ENCODE measurements around the gene HSPA13.

The HSPA13 gene

GRCh38 chr21:14382835-14383595 lies at the start of gene HSPA13:
HSPA13 (minus strand) TSS chr21:14383146; CDS start chr21:14383119, 27 bp downstream.
- H3K36me3 ChIP-seq (ENCODE audit: insufficient read depth, low read length), result peaks cover 10% of the 10 kb centered on the region
- H3K4me1 ChIP-seq (ENCODE audit: insufficient read depth, low read length), result peaks cover 27% of the 10 kb centered on the region
- H3K4me3 ChIP-seq (ENCODE audit: low read length), result peak within 1 kb of the TSS; percentile 95
- H3K9me3 ChIP-seq (ENCODE audit: low read length), result no peaks in the 10 kb centered on the region
- H3K27me3 ChIP-seq (ENCODE audit: insufficient read depth, low read length), result no peaks in the 10 kb centered on the region
- H2AFZ ChIP-seq (ENCODE audit: low read depth, low read length), result peak within 1 kb of the TSS; percentile 75

GRCh38 chr21:14418920-14419319 lies 36.0 kb upstream of the HSPA13 start:
- no peak overlapping the region for H2AFZ ChIP-seq (ENCODE audit: low read depth, low read length)
- no peaks in the 10 kb centered on the region for H3K4me1 ChIP-seq (ENCODE audit: insufficient read depth, low read length)
- no peak overlapping the region for H3K4me3 ChIP-seq (ENCODE audit: low read length)
- H3K36me3 ChIP-seq (ENCODE audit: insufficient read depth, low read length), result no peaks in the 10 kb centered on the region
- peaks cover 2% of the 10 kb centered on the region for H3K9me3 ChIP-seq (ENCODE audit: low read length)
- no peaks in the 10 kb centered on the region for H3K27me3 ChIP-seq (ENCODE audit: insufficient read depth, low read length)

DNA sequence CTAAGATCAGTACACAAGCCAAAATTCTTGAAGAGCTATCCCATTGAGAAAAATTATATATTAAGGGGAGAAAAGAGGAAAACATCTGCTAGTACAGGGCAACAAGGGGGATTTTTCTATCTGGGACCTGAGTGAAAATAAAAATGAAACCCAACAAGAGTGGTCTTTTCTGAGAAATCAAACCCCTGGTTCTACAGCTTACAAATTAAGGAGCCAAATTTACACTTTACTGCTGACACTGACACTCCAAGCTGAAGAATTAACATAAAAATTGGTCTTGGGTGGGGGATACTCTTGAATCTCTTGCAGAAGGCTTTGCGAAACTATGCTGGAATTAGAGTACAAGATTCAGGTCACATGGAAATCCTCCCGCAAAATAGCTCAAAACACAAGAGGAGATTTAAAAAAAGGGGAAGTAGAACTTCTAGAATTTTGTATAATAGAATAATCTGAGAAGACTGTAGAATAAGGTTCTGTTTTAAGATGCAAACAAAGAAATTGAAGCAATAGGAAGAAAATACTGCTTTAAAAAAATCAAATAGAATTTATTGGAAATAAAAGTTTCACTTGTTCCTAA lies 32.1 kb upstream of the HSPA13 start:
- Histone ChIP-seq H2AFZ (ENCODE audit: low read depth, low read length) (no peak overlapping the region), H3K4me3 (ENCODE audit: low read length) (no peak overlapping the region), H3K4me1 (ENCODE audit: insufficient read depth, low read length) (no peaks in the 10 kb centered on the region), H3K36me3 (ENCODE audit: insufficient read depth, low read length) (no peaks in the 10 kb centered on the region), H3K27me3 (ENCODE audit: insufficient read depth, low read length) (no peaks in the 10 kb centered on the region), H3K9me3 (ENCODE audit: low read length) (peaks cover 2% of the 10 kb centered on the region)

- Histone ChIP-seq H3K36me3 (ENCODE audit: insufficient read depth, low read length) (no peaks in the 10 kb centered on the region), H2AFZ (ENCODE audit: low read depth, low read length) (no peak overlapping the region), H3K27me3 (ENCODE audit: insufficient read depth, low read length) (peaks cover 3% of the 10 kb centered on the region), H3K4me1 (ENCODE audit: insufficient read depth, low read length) (no peaks in the 10 kb centered on the region), H3K4me3 (ENCODE audit: low read length) (no peak overlapping the region), H3K9me3 (ENCODE audit: low read length) (no peaks in the 10 kb centered on the region)
Measured at GRCh38 chr21:14405962-14406361, 23.0 kb upstream of the HSPA13 start.

GRCh38 chr21:14405225-14405624 lies 22.3 kb upstream of the HSPA13 start:
- no peaks in the 10 kb centered on the region for H3K4me1 ChIP-seq (ENCODE audit: insufficient read depth, low read length)

GRCh38 chr21:14403681-14404318 lies 20.9 kb upstream of the HSPA13 start:
- no peaks in the 10 kb centered on the region for H3K4me1 ChIP-seq (ENCODE audit: insufficient read depth, low read length)
- no peak overlapping the region for H3K4me3 ChIP-seq (ENCODE audit: low read length)
- no peak overlapping the region for H2AFZ ChIP-seq (ENCODE audit: low read depth, low read length)
- H3K27me3 ChIP-seq (ENCODE audit: insufficient read depth, low read length), result peaks cover 3% of the 10 kb centered on the region
- no peaks in the 10 kb centered on the region for H3K36me3 ChIP-seq (ENCODE audit: insufficient read depth, low read length)
- H3K9me3 ChIP-seq (ENCODE audit: low read length), result no peaks in the 10 kb centered on the region

More at GRCh38 chr21:14405225-14405624, 22.3 kb upstream of the HSPA13 start:
- Histone ChIP-seq H2AFZ (ENCODE audit: low read depth, low read length) (no peak overlapping the region), H3K9me3 (ENCODE audit: low read length) (no peaks in the 10 kb centered on the region), H3K36me3 (ENCODE audit: insufficient read depth, low read length) (no peaks in the 10 kb centered on the region), H3K4me3 (ENCODE audit: low read length) (no peak overlapping the region), H3K27me3 (ENCODE audit: insufficient read depth, low read length) (peaks cover 3% of the 10 kb centered on the region)

- Histone ChIP-seq H3K4me1 (ENCODE audit: insufficient read depth, low read length) (no peaks in the 10 kb centered on the region), H3K9me3 (ENCODE audit: low read length) (no peaks in the 10 kb centered on the region), H3K36me3 (ENCODE audit: insufficient read depth, low read length) (no peaks in the 10 kb centered on the region), H2AFZ (ENCODE audit: low read depth, low read length) (no peak overlapping the region), H3K4me3 (ENCODE audit: low read length) (no peak overlapping the region), H3K27me3 (ENCODE audit: insufficient read depth, low read length) (peaks cover 3% of the 10 kb centered on the region)
Measured at GRCh38 chr21:14401217-14401616, 18.3 kb upstream of the HSPA13 start.

DNA sequence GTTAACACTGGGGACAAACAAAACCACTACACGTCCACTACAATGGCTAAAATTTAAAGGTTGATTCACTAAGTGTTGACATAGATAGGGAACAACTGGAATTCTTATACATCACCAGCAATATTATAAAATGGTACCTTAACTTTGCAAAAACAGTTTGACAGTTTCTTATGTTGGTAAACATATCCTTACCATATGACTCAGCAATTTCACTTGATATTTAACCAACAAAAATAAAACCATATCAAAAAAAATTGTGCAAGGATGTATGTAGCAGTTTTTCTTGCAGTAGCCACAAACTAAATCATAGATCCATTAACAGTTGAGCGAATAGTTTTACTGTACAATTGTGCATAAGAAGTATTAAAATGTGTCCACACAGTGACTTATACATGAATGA lies 5.3 kb upstream of the HSPA13 start:
- H2AFZ ChIP-seq (ENCODE audit: low read depth, low read length), result no peak overlapping the region
- no peaks in the 10 kb centered on the region for H3K36me3 ChIP-seq (ENCODE audit: insufficient read depth, low read length)
- H3K9me3 ChIP-seq (ENCODE audit: low read length), result no peaks in the 10 kb centered on the region

DNA sequence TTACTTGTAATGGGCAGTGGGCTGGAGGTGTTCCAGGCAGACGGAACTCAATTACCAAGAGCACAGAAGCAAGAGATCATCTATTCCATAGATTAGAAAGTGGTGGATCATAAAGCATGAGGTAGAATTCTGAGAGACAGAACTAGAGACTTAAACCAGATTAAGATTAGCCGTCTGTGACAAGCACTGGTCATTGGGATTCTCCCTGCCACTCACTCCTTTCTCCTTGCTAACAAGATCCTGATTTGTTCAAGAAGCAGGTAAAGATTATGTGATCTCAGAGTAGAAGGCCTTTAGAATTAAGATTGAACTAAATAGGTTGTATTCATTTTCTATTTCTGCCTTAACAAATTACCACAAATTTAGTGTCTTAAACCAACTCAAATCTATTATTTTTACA lies 1.5 kb upstream of the HSPA13 start:
- Histone ChIP-seq H2AFZ (ENCODE audit: low read depth, low read length) (peak overlapping the region; percentile 75), H3K4me1 (ENCODE audit: insufficient read depth, low read length) (peaks cover 27% of the 10 kb centered on the region), H3K27me3 (ENCODE audit: insufficient read depth, low read length) (no peaks in the 10 kb centered on the region), H3K9me3 (ENCODE audit: low read length) (no peaks in the 10 kb centered on the region), H3K36me3 (ENCODE audit: insufficient read depth, low read length) (peaks cover 2% of the 10 kb centered on the region), H3K4me3 (ENCODE audit: low read length) (peak overlapping the region; percentile 7)

More for the DNA sequence above, 5.3 kb upstream of the HSPA13 start:
- H3K27me3 ChIP-seq (ENCODE audit: insufficient read depth, low read length), result no peaks in the 10 kb centered on the region
- peaks cover 8% of the 10 kb centered on the region for H3K4me1 ChIP-seq (ENCODE audit: insufficient read depth, low read length)
- no peak overlapping the region for H3K4me3 ChIP-seq (ENCODE audit: low read length)

- H3K27me3 ChIP-seq (ENCODE audit: insufficient read depth, low read length), result no peaks in the 10 kb centered on the region
- H2AFZ ChIP-seq (ENCODE audit: low read depth, low read length), result peak overlapping the region; percentile 75
- no peaks in the 10 kb centered on the region for H3K9me3 ChIP-seq (ENCODE audit: low read length)
- peaks cover 27% of the 10 kb centered on the region for H3K4me1 ChIP-seq (ENCODE audit: insufficient read depth, low read length)
- peaks cover 5% of the 10 kb centered on the region for H3K36me3 ChIP-seq (ENCODE audit: insufficient read depth, low read length)
- H3K4me3 ChIP-seq (ENCODE audit: low read length), result peak overlapping the region; percentile 85
Measured at GRCh38 chr21:14383596-14384180, 742 bp upstream of the HSPA13 start.

DNA sequence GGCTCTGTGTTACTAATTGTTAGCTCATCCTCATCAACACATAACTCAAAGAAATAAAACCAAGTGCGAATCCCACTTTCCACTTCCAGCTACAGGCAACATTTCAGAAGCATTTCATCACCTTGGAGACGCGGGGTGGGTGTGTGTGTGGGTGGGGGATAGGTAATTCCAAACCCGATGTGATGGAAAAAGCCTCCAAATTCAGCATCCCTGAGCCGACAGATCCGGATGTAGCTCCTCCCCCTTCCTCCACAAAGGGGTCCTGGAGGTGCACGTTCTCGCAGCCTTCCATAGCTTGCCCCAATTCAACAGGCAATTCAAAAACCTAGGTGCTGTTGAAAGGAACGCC lies 486 bp downstream of the HSPA13 start:
- Histone ChIP-seq H3K36me3 (ENCODE audit: insufficient read depth, low read length) (peaks cover 16% of the 10 kb centered on the region), H2AFZ (ENCODE audit: low read depth, low read length) (peak overlapping the region; percentile 52), H3K27me3 (ENCODE audit: insufficient read depth, low read length) (no peaks in the 10 kb centered on the region)

GRCh38 chr21:14376854-14377253 lies 6.1 kb downstream of the HSPA13 start:
- no peaks in the 10 kb centered on the region for H3K27me3 ChIP-seq (ENCODE audit: insufficient read depth, low read length)
- peaks cover 61% of the 10 kb centered on the region for H3K36me3 ChIP-seq (ENCODE audit: insufficient read depth, low read length)
- H3K4me3 ChIP-seq (ENCODE audit: low read length), result no peak overlapping the region
- H3K4me1 ChIP-seq (ENCODE audit: insufficient read depth, low read length), result peaks cover 15% of the 10 kb centered on the region
- H3K9me3 ChIP-seq (ENCODE audit: low read length), result no peaks in the 10 kb centered on the region
- H2AFZ ChIP-seq (ENCODE audit: low read depth, low read length), result no peak overlapping the region

More for the DNA sequence above, 486 bp downstream of the HSPA13 start:
- Histone ChIP-seq H3K4me3 (ENCODE audit: low read length) (peak overlapping the region; percentile 95), H3K4me1 (ENCODE audit: insufficient read depth, low read length) (peaks cover 27% of the 10 kb centered on the region), H3K9me3 (ENCODE audit: low read length) (no peaks in the 10 kb centered on the region)

GRCh38 chr21:14366998-14367397 lies 15.9 kb downstream of the HSPA13 start:
- no peaks in the 10 kb centered on the region for H3K27me3 ChIP-seq (ENCODE audit: insufficient read depth, low read length)
- no peak overlapping the region for H3K4me3 ChIP-seq (ENCODE audit: low read length)
- no peak overlapping the region for H2AFZ ChIP-seq (ENCODE audit: low read depth, low read length)
- H3K9me3 ChIP-seq (ENCODE audit: low read length), result no peaks in the 10 kb centered on the region
- H3K36me3 ChIP-seq (ENCODE audit: insufficient read depth, low read length), result peaks cover 2% of the 10 kb centered on the region
- no peaks in the 10 kb centered on the region for H3K4me1 ChIP-seq (ENCODE audit: insufficient read depth, low read length)
